GDM1 (cell line): ENCODE measurements around the gene TMEM200B.
"Not testable (repeated sequence)": the region's sequence is repeated elsewhere in the genome, so short reads cannot be mapped to it uniquely, and the experiment has no call there.

Source experiments
- DNase-seq: peaks from one replicate; lab custom pipeline; 2025; lab: John Stamatoyannopoulos, UW

The TMEM200B gene

DNA sequence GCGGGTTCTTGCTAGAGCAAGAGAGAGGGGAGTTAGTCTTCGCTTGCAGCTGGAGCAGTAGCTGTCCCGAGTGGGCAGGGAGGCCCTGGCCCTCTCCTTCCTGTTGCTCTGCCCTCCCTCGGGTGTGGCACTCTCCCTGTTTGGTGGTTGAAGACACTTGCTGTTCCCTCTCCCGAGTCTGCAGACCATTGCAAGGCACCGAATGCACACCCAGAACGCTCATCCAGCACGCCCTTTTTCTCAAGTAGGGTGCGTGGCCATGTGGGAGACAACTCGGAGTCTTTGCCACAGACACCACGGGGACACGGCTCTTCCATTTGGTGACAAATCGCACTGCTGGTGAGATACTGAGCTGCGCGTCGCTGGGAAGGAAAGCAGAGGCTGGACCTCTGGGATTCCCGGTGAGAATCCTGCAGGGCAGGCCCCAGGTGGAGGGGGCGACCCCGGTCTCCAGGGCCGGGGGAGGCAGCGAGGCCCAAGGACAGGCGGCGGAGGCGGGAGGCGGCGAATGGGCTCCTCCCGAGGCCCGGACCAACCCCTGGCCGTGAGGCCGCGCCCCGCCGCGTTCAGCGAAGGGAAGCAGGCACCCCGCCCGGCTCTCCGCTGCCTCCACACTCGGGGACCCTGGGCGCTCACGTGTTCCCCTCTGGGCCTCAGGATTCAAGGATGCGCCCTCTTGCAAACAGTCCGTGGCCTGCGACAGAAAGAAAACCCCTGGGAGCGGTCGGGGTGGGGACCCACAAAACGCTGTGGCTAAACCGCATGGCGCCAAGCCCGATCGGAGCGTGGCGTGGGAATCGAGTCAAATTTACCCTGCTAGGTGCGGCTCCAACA, 10.4 kb upstream of the TMEM200B start:
- DNase-seq, result no peak

DNA sequence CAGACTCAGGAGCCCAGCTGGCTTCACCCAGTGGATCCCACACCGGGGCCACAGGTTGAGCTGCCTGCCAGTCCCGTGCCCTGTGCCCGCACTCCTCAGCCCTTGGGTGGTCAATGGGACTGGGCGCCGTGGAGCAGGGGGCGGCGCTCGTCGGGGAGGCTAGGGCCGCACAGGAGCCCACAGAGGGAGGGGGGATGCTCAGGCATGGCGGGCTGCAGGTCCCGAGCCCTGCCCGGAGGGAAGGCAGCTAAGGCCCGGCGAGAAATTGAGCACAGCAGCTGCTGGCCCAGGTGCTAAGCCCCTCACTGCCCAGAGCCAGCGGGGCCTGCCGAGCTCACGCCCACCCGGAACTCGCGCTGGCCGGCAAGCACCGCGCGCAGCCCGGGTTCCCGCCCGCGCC, 7.4 kb upstream of the TMEM200B start:
- DNase-seq, result not testable (repeated sequence)

DNA sequence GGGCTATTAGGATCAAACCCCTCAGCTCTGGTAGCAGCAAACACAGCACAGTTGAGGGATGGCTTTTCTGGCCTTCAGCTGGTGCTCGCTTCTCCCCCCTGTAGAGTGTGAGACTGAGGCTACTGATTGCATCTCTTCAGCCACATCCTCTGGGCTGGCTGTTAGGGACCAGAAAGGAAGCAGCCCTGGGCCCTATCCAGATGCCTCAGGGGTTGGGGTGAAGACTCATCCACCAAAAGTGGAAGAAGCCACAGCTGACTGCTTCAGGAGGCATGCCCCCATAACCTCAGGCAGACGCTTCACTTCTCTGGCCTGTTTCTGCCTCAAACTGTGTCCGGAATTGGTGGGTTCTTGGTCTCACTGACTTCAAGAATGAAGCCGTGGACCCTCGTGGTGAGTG, 6.2 kb upstream of the TMEM200B start:
- no peak for DNase-seq

DNA sequence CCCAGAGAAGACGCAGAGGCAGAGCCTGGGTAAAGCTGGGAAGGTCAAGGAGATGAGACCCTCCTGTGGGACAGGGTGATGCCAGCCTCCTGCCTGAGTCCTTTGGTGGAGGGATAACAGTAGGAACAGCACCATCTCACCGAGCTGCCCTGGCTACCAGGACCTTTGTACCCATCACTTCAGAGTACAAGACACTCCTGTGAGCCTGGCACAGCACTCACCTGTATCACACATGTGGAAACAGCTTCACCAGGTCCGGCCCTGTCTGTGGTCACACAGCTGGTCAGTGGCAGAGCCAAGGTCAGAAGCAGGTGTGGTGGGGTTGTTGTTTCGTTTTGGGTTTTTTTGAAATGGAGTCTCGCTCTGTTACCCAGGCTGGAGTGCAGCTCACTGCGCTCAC, 5.0 kb upstream of the TMEM200B start:
- no peak for DNase-seq

DNA sequence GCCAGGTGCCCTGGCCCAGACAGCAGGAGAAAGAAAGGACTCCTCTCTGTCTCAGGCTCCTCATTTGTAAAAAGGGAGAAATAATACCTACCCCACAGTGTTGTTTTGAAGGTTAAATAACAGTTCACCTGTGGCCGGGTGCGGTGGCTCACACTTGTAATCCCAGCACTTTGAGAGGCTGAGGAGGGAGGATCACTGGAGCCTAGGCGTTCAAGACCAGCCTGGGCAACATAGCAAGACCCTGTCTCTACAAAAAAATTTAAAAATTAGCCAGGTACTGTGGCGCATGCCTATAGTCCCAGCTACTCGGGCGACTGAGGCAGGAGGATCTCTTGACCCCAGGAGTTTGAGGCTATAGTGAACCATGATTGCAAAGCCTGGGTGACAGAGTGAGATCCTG, 2.5 kb upstream of the TMEM200B start:
- no peak for DNase-seq

DNA sequence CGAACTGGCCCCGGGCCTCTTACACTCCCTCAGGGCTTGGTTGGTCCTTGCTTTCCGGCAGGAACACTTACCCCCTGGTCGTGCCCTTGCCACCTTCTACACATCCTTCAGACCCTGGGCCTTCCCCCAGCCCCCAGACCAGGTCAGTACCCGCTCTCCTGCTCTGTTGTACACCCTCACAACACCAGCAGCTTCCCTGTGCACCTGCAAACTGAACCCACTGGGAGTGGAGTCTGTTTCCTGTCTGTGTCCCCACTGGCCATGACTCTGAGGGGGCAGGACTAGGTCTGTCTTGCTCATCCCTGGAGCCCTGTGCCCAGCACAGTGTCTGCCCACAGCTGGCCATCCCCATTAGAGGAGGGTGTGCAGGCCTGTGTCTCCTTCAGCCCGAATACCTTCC, 2.1 kb upstream of the TMEM200B start:
- DNase-seq, result no peak

DNA sequence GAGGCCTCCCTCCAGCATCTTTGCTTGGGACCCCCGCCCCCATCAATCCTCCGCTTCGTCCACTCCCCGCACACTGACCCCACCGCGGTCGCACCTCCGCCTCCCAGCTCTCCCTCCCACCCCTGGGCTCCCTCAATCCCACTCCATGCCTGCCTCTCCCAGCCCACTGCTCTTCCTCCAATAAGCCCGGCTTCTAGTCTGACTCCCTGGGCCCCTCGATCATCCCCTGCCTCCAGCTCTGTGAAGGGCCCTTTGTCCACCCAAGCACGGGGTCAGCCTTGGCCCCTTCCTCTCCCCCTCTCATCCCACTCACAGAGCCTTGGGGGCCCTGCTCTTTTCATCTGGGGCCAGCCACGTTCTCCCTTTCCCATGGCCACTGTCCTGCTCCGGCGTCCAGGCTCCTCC, 1.5 kb upstream of the TMEM200B start:
- no peak for DNase-seq

DNA sequence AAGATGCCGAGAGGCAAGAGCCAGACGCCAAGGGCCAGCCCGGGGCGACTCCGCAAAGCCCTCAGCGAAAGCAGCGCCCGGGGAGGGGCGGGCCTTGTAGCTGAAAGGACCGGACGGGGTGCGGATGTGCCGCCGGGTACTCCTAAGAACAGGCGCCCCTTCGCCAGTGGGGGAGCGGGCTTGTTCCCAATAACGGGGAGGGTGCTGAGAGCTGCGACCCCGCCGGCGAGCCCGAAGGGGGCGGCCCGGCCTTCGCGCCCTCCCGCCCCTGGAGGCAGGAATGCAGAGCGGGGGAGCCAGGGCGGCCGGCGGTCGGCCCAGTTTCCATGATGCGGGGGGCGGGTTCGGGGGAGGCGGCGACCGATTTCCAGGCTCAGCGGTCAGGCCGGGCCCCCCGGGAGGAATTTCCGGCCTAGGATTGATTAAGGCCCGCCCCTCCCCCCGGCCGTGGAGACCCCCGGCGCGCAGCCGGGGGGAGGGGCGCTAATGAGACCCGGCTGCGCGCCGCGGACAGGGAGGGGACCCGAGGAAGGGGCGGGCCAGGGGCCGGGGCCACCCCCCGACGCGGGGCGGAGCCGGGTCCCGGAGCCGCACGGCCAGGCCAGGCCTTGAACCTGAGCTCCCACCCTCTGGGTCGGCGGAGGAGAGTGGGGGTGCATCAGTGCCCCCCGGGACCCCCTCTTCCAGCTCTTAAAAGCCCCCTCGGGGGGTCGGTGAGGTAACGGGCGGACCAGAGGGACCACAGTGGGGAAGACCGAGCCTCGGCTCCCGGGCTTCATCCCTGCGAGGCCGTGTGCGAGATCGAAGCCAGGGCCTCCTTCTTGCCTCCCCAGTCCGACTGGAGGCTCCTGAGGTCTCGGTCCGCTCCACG, 898 bp upstream of the TMEM200B start:
- no peak for DNase-seq

DNA sequence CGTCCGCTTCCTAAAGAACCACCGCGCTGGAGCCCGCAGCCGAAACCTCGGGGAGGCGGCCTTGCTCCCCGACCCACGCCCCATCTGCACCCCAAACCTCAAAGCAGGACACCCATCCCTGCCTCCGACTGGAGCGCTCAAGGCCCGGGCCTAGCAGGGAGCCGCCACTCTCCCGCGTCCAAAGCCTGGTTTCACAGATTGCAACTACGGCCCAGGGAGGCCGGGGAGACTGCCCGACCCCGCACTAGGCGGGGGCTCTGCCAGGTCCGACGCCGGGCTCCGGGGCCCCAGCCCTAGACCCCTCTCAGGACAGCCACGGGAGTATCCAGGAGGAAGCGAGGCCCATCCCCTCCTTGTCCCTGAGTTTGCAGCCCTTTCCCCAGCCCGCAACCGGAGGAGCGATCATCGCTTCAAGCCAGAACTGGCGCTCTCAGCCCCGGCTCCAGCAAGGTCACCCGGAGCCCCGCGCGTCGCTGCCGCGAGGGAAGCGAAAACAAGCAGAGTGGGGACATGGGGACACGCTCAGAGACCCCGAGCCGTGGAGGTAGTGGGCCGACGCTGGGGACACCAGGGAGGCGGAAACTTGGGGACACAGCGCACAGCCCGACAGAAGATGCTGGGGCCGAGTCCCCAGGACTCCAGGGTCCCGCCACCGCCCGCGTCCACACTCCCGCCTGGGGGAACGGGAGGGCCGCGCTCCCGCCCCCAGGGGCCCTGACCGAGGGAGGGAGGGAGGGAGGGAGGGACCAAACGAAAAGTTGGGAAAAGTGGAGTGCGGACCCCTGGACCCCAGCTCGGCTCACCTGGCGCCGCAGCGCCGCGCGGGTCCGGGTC, 433 bp downstream of the TMEM200B start:
- DNase-seq, result no peak

DNA sequence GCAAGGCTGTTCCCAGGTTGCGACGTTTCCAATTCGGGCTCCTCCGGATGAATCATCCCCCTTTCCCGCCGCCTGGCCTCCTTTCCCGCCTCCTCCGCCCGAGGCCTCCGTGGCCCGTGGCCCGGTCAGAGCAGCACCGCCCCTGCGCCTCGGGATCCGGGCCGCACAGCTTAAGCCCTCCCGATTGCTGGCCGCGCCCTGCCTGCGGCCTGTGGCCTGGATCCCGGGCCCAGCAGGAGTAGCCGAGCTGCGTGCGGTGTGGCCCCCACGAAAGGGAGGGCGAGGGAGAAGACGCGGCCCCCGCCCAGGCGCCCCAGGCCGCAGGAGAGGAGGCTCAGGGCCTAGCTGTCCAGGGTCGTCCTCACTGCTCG, 1.0 kb downstream of the TMEM200B start:
- DNase-seq, result no peak

DNA sequence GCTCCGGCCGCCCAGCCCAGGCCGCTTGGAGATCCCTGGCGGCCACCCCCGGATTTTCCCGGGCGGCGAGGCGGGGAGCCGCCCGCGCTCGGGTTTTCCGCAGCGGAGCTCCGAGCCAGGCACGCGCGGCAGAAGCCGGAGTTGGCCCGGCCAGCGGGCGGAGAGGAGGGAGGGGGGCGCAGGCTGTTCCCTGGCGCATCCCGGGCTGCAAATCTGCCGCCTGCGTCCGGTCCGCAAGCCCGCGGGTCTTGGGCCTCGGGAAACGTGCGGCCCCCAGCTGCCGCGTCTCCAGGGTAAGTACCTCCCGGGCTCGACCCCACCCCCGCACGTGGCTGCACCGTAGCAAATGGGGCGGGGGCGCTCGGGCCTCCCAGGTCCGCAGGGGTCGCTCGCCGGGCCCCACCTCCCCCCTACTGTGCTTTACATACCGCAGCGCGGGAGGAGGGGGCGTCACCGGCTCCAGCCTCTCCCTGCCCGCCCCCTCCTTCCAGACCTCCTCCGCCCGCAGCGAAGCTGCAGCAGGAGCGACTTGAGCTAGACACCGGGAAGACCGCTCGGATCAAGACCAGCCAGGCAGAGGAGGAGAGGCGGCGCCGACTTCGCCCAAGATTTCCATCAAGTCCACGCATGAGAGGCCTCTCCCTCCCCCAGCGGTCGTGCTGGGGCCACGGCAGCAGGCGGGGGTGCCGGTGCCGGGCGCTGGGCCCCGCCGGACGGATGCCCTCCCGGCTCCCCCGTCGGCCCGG, 1.6 kb downstream of the TMEM200B start:
- DNase-seq, result no peak

DNA sequence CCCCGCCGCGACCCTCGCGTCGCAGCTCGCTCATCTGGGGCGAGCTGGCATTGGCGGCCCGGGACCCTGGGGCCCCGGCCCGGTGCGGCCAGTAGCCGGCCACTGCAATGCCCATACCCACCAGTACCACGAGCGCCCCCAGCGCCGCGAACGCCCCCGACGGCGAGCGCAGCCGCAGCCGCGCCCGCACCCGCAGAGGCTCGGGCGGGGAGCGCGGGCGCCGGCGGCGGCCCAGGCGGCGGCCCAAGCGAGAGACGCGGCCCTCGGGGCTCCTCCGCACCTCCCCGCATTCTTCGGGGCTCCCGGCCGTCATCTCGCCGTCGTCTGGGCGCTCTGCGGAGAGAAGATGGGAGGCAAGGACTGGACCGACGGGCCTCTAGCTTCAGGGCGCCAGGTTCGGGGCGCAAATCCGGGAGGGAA, 2.2 kb downstream of the TMEM200B start:
- DNase-seq, result no peak

DNA sequence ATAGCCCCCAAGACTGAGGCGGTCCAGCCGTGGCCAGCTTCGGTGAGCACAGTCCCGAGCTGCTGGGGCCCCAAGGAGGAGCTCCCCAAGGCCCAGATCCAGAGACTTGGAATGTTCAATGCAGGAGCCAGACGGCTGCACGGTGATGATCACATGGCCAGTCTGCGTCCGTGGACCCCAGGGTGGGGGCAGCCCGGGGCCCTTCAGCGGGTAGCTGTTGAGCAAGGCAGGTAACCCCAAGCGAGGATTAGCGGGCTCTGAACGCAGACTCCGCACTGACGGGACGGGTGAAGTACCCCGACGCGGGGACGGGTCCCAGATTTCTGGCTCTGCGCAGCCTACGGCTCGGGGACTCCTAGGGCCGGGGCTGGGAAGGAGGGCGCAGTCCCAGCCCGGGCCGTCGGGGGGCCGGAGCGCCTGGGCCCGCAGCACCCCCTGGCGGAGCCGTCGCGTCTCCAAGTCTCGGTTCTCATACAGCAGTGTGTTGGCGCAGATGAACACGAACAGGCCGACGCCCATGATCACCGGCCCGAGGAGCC, 2.7 kb downstream of the TMEM200B start:
- DNase-seq, result no peak

DNA sequence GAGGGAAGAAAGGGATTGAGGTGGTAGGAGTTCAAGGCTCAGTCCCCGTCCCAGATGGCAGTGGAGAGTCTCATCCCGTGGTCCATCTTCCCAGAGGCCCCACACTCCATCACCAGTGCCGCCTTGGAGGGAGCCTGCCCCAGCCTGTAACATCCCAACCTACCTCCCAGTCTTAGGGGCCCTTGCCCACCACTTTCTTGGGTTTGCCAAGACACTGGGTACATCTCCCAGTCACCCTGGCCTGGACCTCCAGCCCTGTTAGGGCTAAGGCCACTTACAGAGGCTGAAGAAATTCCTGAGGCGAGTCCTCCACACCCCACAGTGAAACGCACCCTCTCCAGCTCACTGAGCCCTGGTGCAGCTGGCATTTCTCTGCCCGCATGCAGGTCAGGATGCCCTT, 3.3 kb downstream of the TMEM200B start:
- DNase-seq, result no peak

DNA sequence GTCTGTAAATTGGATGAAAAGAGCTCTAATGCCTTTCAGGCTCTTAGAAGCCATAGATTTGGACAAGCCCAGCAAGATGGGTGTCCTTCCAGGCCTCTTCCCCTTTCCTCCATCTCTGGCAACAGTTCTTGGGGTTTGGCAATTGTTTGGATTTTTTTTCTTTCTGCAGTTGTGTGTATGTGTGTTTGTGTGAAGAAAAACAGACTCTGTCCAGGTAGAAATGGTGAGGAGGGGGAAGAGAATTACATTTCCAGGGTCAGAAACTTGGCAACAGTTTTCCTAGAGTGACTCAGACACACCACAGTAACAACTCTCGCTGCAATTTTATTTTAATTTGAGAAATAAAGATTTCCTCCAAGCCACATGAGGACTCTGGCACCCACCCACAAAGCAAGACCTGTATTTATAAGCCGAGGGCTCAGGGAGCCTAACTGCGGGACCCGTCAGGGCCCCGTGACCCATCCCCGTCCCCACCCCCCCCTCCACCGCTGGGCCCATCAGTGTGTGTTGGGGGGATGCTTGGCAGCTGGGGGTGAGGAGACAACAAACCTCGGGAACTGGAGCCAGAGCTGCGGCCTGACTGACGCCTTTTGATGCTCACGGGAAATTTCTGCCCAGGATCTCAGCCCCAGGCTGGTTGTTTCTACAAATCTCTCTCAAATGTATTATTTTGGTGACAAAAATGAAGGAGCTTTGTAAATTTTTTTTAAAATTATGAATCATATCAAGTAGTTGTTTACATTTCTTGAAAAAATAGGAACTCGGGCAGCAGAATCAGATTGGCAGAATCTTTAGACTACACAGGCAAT, 4.4 kb downstream of the TMEM200B start:
- no peak for DNase-seq

DNA sequence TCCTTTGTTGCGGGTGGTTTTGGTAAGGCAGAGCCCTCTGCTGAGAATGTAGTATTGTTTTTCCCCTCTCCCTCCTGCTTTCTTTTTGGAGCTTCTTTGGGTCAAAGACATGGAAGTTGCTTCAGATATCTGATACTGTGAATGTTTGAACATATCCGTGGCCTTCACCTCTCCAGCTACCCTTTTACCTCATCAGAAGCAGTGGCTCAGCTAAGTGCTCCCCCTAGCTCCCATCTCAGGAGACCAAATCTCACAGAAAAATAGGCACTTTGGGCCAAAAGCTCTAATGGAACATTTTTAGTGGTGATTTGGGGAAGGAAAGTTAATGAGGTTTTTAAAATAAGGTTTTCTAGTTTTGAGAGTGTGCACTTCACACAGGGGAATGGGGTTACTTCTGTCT, 6.3 kb downstream of the TMEM200B start:
- no peak for DNase-seq

DNA sequence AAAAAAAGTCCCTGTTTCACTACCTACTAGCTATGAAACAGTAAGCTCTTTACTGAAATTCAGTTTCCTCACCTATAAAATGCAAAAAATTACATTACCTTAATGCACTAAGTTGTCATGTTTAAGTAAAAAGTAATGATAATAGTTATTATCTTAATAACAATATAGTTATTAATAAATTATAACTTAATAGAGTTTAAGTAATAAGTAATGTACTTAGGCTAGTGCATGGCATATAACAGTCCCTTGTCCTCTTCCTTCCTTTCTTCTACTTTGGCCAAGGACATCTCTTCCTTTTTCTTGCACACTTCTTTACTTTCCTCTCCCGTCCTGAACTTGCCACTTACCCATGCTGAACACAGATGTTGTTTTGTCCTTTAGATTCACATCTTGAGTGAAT, 9.0 kb downstream of the TMEM200B start:
- DNase-seq, result no peak

DNA sequence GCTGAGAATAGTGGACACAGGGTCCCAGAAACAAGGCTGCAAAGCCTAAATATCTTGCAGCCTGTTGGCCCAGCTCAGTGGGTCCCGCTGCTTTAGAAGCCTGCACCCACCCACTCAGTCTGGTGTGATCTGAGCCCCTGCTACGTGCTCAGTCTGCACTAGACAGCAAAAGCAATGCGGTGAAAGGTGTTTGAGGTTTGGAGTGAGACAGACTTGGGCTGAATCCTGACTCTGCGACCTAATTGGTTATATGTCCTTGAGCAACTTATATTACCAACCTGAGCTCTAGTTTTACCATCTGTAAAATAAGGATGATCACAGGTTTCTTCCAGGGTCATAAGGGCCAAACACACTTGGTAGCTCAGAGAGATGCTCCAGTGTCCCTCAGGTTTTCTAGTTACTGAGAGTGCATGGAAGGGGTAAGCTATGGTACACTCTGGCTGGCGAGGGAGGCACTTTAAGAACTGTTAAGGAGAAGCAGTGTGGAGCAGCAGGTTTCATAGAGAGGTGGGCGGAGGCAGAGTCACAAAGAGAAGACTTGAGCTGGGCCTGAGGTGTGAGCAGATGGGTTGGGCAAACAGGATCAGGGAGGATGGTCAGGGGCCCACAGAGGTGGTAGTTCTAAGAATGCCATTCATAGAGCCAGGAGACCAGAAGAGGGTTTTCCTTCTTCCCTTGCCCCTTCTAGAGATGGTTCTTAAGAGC, 10.1 kb downstream of the TMEM200B start:
- no peak for DNase-seq

DNA sequence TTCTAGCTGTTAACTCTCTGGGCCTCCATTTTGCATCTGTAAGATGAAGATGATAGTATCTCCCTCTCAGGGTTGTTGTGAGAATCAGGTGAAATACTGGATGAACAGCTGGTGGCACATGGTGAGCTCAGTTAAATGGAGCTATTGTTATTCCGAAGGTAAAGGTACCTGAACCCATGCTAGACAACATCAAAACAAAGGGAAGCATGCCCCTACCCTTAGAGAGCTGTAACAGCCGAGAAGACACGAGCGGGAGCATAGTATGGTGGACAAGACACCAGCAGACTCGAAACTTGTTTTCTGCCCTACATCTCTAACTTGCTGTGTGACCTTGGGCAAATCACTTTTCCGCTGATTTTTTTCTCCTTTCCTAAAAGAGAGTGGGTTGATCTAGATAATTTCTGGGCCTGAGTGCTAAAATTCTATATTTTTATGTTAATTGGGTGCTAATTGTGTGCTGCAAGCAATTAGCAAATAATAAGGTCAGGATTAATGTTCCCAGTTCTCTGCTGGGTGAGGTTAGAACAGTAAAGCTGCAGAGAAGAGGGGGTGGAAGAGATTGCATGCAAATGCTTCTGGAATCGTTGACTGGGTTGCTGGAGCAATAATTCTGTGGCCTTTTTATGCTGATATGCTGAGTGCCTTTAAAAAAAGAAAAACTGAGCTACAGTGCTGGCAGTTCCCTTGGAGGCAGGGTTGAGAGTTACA, 10.8 kb downstream of the TMEM200B start:
- DNase-seq, result no peak
